Neural cell (in vitro differentiated cells): ENCODE results near the gene MYO18B.

ENCODE experiments used
- RAD21 ChIP-seq: fragments of 450-650 bp; conservative IDR thresholded peaks from 2 replicates; pipeline ENCODE4 v1.6.1; 2014; ENCODE audit warnings: antibody characterized with exemption, mild to moderate bottlenecking, moderate library complexity
- TF ChIP-seq, protein P1 (sequence below): fragments of 450-650 bp; IDR thresholded peaks from 2 replicates; pipeline ENCODE4 v1.5.1; 2014; ENCODE audit warnings: antibody characterized with exemption, mild to moderate bottlenecking, moderate library complexity; ENCODE audit not compliant: poor library complexity, severe bottlenecking

- TF ChIP-seq, protein P1, sequence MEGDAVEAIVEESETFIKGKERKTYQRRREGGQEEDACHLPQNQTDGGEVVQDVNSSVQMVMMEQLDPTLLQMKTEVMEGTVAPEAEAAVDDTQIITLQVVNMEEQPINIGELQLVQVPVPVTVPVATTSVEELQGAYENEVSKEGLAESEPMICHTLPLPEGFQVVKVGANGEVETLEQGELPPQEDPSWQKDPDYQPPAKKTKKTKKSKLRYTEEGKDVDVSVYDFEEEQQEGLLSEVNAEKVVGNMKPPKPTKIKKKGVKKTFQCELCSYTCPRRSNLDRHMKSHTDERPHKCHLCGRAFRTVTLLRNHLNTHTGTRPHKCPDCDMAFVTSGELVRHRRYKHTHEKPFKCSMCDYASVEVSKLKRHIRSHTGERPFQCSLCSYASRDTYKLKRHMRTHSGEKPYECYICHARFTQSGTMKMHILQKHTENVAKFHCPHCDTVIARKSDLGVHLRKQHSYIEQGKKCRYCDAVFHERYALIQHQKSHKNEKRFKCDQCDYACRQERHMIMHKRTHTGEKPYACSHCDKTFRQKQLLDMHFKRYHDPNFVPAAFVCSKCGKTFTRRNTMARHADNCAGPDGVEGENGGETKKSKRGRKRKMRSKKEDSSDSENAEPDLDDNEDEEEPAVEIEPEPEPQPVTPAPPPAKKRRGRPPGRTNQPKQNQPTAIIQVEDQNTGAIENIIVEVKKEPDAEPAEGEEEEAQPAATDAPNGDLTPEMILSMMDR = no peak
- TF ChIP-seq RAD21 = no peak
Measured at GRCh38 chr22:25996669-25997068, 254.7 kb downstream of the MYO18B start.
